KMS-11 (cell line): ENCODE measurements around the gene BLTP2.

Experiments used
- H2AFZ ChIP-seq: fragments of 200-600 bp; sonication (generic); 2 replicates; pipeline ENCODE4 v1.6.1; 2016; ENCODE audit warnings: antibody characterized with exemption, mixed run types, low read depth
- H3K27ac ChIP-seq: fragments of 200-600 bp; sonication (generic); 2 replicates; pipeline ENCODE4 v1.6.1; 2016; ENCODE audit warnings: mild to moderate bottlenecking, mixed run types
- H3K27me3 ChIP-seq: fragments of 200-600 bp; sonication (generic); 2 replicates; pipeline ENCODE4 v1.6.1; 2017; ENCODE audit warnings: mild to moderate bottlenecking, low read depth, mixed run types, moderate library complexity; ENCODE audit not compliant: insufficient read depth
- H3K36me3 ChIP-seq: fragments of 200-600 bp; sonication (generic); 2 replicates; pipeline ENCODE4 v1.6.1; 2017; ENCODE audit warnings: mild to moderate bottlenecking, mixed run types; ENCODE audit not compliant: insufficient read depth
- H3K4me1 ChIP-seq: fragments of 200-600 bp; sonication (generic); 2 replicates; pipeline ENCODE4 v1.6.1; 2016; ENCODE audit warnings: mild to moderate bottlenecking, low read depth, mixed run types; ENCODE audit not compliant: poor library complexity, severe bottlenecking
- H3K4me2 ChIP-seq: fragments of 200-600 bp; sonication (generic); 2 replicates; pipeline ENCODE4 v1.7.0; 2016; ENCODE audit warnings: mild to moderate bottlenecking, mixed run types
- H3K4me3 ChIP-seq: fragments of 200-600 bp; sonication (generic); IDR thresholded peaks from 2 replicates; pipeline ENCODE4 v1.6.1; 2017; ENCODE audit warnings: low read depth, low read length, mixed read lengths; ENCODE audit not compliant: insufficient read depth
- H3K79me2 ChIP-seq: fragments of 200-600 bp; sonication (generic); 2 replicates; pipeline ENCODE4 v1.6.1; 2016; ENCODE audit warnings: low read depth, mixed run types; ENCODE audit not compliant: insufficient read depth
- H3K9ac ChIP-seq: fragments of 200-600 bp; sonication (generic); 2 replicates; pipeline ENCODE4 v1.6.1; 2016; ENCODE audit warnings: mild to moderate bottlenecking, mixed run types
- H4K20me1 ChIP-seq: fragments of 200-600 bp; sonication (generic); 2 replicates; pipeline ENCODE4 v1.6.1; 2016; ENCODE audit warnings: mild to moderate bottlenecking, mixed run types; ENCODE audit not compliant: insufficient read depth
- TF ChIP-seq, protein P1 (sequence below): fragments of 200-600 bp; sonication (generic); conservative IDR thresholded peaks from 2 replicates; pipeline ENCODE4 v1.6.1; 2017; ENCODE audit warnings: low read depth, mild to moderate bottlenecking, antibody characterized with exemption, low read length, moderate library complexity, mixed read lengths

BLTP2 gene

DNA sequence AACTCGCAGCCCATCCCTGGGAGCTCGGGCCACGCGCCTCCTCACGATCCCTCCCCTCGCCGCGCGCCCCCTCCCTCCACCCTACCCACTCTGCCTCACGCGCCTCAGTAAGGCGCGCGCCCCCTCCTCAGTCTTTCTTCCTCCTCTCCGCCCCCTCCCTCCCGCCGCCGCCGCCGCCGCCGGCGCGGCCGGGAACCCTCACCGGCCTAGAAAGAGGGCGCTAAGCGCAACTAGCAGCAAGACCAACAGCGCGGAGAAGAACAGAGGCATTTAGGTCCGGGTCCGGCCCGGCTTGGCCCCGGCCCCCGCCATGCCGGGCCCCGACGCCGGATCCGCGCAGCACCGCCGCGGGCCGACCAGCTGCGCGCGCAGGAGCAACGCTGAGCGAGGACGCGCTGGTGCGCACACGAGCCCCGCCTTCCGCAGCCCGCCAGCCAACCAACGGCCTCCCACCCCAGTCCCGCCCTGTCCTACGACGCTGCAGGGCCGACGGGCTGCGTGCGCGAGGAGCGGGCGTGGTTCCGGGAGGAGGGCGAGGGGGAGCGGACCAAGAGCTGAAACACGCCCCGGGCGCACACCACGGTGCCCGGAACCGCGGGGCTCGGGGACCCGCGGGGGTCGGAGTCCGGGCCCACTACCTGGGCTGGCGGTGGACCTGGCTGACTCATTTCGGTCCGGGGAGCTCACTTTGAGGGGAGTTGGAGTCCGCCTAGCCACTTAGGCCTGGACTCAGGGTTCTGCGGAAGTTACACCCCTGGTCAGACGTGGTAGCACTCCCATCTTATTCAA lies at the start of gene BLTP2:
Gene BLTP2 (minus strand): TSS at position 372 of the 789 bp plus-strand sequence. CDS start 102 bp downstream, at position 270.
- H3K4me2 ChIP-seq = peak within 1 kb of the TSS; percentile 67
- H3K9ac ChIP-seq = peak within 1 kb of the TSS; percentile 58; the same call in 1 of the 2 replicates
- H3K27me3 ChIP-seq = no peaks in the 10 kb centered on the region
- peak within 1 kb of the TSS; percentile 63 for H2AFZ ChIP-seq
- peak within 1 kb of the TSS; percentile 25; the same call in 1 of the 2 replicates for H3K27ac ChIP-seq
- H3K4me1 ChIP-seq = peaks cover 42% of the 10 kb centered on the region
- TF ChIP-seq, protein P1, sequence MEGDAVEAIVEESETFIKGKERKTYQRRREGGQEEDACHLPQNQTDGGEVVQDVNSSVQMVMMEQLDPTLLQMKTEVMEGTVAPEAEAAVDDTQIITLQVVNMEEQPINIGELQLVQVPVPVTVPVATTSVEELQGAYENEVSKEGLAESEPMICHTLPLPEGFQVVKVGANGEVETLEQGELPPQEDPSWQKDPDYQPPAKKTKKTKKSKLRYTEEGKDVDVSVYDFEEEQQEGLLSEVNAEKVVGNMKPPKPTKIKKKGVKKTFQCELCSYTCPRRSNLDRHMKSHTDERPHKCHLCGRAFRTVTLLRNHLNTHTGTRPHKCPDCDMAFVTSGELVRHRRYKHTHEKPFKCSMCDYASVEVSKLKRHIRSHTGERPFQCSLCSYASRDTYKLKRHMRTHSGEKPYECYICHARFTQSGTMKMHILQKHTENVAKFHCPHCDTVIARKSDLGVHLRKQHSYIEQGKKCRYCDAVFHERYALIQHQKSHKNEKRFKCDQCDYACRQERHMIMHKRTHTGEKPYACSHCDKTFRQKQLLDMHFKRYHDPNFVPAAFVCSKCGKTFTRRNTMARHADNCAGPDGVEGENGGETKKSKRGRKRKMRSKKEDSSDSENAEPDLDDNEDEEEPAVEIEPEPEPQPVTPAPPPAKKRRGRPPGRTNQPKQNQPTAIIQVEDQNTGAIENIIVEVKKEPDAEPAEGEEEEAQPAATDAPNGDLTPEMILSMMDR = no peak
- no peak within 1 kb of the TSS for H3K4me3 ChIP-seq
- peaks cover 19% of the 10 kb centered on the region; the same call in 1 of the 2 replicates for H3K36me3 ChIP-seq
- H4K20me1 ChIP-seq = no peaks in the 10 kb centered on the region
- H3K79me2 ChIP-seq = peaks cover 34% of the 10 kb centered on the region

DNA sequence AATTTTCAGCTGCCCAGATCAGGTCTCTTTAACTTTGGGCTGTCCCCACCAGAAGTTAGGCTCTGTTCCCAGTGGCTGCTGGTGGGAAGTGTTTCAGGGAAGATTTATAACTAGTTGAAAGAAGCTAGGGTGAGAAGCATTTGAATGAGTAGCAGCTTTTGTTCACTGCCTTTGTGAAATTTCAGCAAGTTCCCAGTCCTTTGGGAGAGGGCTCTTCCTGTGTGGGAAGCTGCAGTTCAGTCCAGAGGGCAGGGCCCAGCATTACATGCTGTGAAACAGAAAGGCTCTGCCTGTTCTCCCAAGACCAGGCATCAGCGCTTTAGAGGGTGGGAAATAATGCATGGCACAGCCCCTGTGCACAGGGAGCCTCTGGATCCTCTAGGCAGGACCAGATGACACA lies 48.9 kb upstream of the BLTP2 start:
- Histone ChIP-seq H3K36me3 (peaks cover 35% of the 10 kb centered on the region; the same call in 1 of the 2 replicates), H3K9ac (no peak overlapping the region), H3K4me3 (no peak overlapping the region), H3K27ac (no peak overlapping the region), H4K20me1 (no peaks in the 10 kb centered on the region), H2AFZ (no peak overlapping the region), H3K79me2 (no peaks in the 10 kb centered on the region), H3K4me1 (no peaks in the 10 kb centered on the region), H3K27me3 (no peaks in the 10 kb centered on the region), H3K4me2 (no peak overlapping the region)
- TF ChIP-seq, protein P1 = no peak

DNA sequence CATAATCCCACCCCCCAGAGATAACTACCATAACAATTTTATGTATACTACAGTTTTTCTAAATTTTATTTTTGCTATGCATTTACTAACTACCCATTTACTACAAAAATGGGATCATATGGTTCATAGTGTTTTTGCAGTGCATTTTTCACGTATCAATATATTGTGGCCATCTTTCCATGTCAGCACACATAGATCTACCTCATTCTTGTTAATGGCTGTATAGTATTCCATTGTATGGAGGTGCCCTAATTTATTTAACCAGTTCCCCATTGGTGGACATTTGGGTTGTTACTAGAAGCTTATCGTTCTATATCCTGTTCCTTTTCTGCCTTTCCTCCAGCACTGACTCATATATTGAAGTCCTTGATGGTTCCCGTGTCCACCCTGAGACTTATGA lies 44.1 kb upstream of the BLTP2 start:
- TF ChIP-seq, protein P1 = no peak
- peaks cover 41% of the 10 kb centered on the region; the same call in 1 of the 2 replicates for H3K36me3 ChIP-seq
- H3K9ac ChIP-seq = no peak overlapping the region

DNA sequence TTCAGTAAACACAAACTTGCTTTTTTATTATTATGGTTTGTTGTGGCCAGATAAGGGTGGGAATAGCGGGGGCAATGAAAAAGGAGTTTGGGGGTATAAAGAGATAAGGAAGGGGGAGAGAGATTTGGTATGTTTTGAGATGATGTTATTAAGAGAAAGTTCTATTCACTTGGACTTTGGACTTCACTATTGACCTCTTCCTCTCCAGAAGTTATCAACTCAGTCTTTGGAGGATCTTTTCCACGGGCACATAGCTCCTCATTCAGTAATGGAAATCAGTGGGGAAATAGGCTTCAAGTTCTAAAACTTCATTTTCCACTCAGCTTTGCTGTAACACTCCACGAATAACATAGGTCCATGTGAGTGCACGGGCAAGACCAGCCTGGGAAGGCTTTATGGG lies 43.5 kb upstream of the BLTP2 start:
- no peak overlapping the region for H3K4me2 ChIP-seq
- H3K79me2 ChIP-seq = no peaks in the 10 kb centered on the region
- H3K4me1 ChIP-seq = no peaks in the 10 kb centered on the region
- H2AFZ ChIP-seq = no peak overlapping the region
- H3K27me3 ChIP-seq = no peaks in the 10 kb centered on the region
- H3K36me3 ChIP-seq = peaks cover 41% of the 10 kb centered on the region; the same call in 1 of the 2 replicates
- H3K4me3 ChIP-seq = no peak overlapping the region
- TF ChIP-seq, protein P1 = no peak
- no peak overlapping the region for H3K27ac ChIP-seq
- no peak overlapping the region for H3K9ac ChIP-seq
- no peaks in the 10 kb centered on the region for H4K20me1 ChIP-seq

More for the DNA sequence above, 44.1 kb upstream of the BLTP2 start:
- Histone ChIP-seq H3K4me2 (no peak overlapping the region), H3K4me3 (no peak overlapping the region), H3K79me2 (no peaks in the 10 kb centered on the region), H4K20me1 (no peaks in the 10 kb centered on the region), H2AFZ (no peak overlapping the region), H3K27ac (no peak overlapping the region), H3K4me1 (no peaks in the 10 kb centered on the region), H3K27me3 (no peaks in the 10 kb centered on the region)
